Stimulated activated CD4-positive, alpha-beta T cell treated with anti-CD3 and anti-CD28 coated beads, Interleukin-15, amount 100 ng/mL, for 24 hours (primary cell): ENCODE measurements around the gene DMRTC1.
"Not testable (repeated sequence)": the region's sequence is repeated elsewhere in the genome, so short reads cannot be mapped to it uniquely, and the experiment has no call there.

Experiments
- DNase-seq: peaks from one replicate; pipeline ENCODE4 v3.0.0-alpha.2; 2020

Gene DMRTC1

GRCh38 chrX:72943819-72944169, at the start of gene DMRTC1:
Gene DMRTC1, minus strand, starts transcription at chrX:72943837. Its CDS starts 68,143 bp downstream, at chrX:72875694.
- not testable (repeated sequence) for DNase-seq

GRCh38 chrX:72980894-72981469, 37.3 kb upstream of the DMRTC1 start:
- DNase-seq: not testable (repeated sequence)

GRCh38 chrX:72974885-72975284, 31.2 kb upstream of the DMRTC1 start:
- not testable (repeated sequence) for DNase-seq

- DNase-seq: not testable (repeated sequence)
These were observed 28.2 kb upstream of the DMRTC1 start for GRCh38 chrX:72971859-72972258.

- not testable (repeated sequence) for DNase-seq
These were observed 16.3 kb upstream of the DMRTC1 start for GRCh38 chrX:72959971-72960370.

- not testable (repeated sequence) for DNase-seq
These were observed 410 bp downstream of the DMRTC1 start for GRCh38 chrX:72943035-72943818.

- DNase-seq: not testable (repeated sequence)
These were observed 1.4 kb downstream of the DMRTC1 start for GRCh38 chrX:72942272-72942671.

GRCh38 chrX:72937906-72938305, 5.7 kb downstream of the DMRTC1 start, which contains the start of gene FAM236A:
Gene FAM236A, plus strand, starts transcription at chrX:72938206. Its CDS starts 57 bp downstream, at chrX:72938263.
- not testable (repeated sequence) for DNase-seq

GRCh38 chrX:72936882-72937455, 6.7 kb downstream of the DMRTC1 start:
- DNase-seq: not testable (repeated sequence)

GRCh38 chrX:72936455-72936854, 7.2 kb downstream of the DMRTC1 start:
- not testable (repeated sequence) for DNase-seq

GRCh38 chrX:72932283-72932682, 11.4 kb downstream of the DMRTC1 start:
- DNase-seq: not testable (repeated sequence)

GRCh38 chrX:72916096-72916495, 27.5 kb downstream of the DMRTC1 start:
- peak; percentile 0 for DNase-seq

GRCh38 chrX:72912315-72912714, 31.3 kb downstream of the DMRTC1 start, which contains the start of gene FAM236C:
Gene FAM236C, plus strand, starts transcription at chrX:72912615. Its CDS starts 100 bp downstream, at chrX:72912715.
- not testable (repeated sequence) for DNase-seq

GRCh38 chrX:72889740-72890139, 53.9 kb downstream of the DMRTC1 start:
- DNase-seq: not testable (repeated sequence)

GRCh38 chrX:72882898-72883297, 60.7 kb downstream of the DMRTC1 start:
- DNase-seq: not testable (repeated sequence)

GRCh38 chrX:72837532-72837931, 106.1 kb downstream of the DMRTC1 start:
- DNase-seq: not testable (repeated sequence)

GRCh38 chrX:72830701-72831100, 112.9 kb downstream of the DMRTC1 start:
- DNase-seq: not testable (repeated sequence)
